Measurements from ENCODE around the gene CHKA.

DNA sequence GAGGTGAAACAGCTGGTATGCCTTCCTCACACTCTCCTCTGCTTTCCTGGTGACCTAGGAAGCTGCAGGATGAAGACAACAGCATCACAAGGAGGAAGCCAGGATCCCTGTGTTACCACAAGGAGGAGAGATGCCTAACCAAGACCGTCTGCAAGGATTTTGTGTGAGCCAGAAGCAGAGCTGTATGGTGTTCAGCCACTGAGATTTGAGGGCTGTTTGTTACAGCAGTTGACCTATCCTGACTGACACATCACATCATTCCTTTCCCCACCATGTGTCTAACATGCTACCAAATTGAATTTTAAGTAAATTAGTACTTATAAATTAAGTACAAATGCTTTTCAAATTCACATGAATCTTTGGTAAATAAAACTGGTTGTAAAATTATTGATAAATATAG is 8.9 kb upstream of the CHKA start:
- TF ChIP-seq, protein P1, sequence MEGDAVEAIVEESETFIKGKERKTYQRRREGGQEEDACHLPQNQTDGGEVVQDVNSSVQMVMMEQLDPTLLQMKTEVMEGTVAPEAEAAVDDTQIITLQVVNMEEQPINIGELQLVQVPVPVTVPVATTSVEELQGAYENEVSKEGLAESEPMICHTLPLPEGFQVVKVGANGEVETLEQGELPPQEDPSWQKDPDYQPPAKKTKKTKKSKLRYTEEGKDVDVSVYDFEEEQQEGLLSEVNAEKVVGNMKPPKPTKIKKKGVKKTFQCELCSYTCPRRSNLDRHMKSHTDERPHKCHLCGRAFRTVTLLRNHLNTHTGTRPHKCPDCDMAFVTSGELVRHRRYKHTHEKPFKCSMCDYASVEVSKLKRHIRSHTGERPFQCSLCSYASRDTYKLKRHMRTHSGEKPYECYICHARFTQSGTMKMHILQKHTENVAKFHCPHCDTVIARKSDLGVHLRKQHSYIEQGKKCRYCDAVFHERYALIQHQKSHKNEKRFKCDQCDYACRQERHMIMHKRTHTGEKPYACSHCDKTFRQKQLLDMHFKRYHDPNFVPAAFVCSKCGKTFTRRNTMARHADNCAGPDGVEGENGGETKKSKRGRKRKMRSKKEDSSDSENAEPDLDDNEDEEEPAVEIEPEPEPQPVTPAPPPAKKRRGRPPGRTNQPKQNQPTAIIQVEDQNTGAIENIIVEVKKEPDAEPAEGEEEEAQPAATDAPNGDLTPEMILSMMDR (conservative IDR thresholded peaks at IDR 0.05; ENCODE audit: low read depth in 2 of 2) = no peak
- no peak for TF ChIP-seq POLR2AphosphoS5 (IDR thresholded peaks at IDR 0.05; ENCODE audit: low read depth)
- no peak for TF ChIP-seq EZH2phosphoT487 (IDR thresholded peaks at IDR 0.05; ENCODE audit: unreplicated experiment)
- no peak for TF ChIP-seq EZH2 (IDR thresholded peaks at IDR 0.05; ENCODE audit: low read depth, unreplicated experiment)
- TF ChIP-seq, protein P2, sequence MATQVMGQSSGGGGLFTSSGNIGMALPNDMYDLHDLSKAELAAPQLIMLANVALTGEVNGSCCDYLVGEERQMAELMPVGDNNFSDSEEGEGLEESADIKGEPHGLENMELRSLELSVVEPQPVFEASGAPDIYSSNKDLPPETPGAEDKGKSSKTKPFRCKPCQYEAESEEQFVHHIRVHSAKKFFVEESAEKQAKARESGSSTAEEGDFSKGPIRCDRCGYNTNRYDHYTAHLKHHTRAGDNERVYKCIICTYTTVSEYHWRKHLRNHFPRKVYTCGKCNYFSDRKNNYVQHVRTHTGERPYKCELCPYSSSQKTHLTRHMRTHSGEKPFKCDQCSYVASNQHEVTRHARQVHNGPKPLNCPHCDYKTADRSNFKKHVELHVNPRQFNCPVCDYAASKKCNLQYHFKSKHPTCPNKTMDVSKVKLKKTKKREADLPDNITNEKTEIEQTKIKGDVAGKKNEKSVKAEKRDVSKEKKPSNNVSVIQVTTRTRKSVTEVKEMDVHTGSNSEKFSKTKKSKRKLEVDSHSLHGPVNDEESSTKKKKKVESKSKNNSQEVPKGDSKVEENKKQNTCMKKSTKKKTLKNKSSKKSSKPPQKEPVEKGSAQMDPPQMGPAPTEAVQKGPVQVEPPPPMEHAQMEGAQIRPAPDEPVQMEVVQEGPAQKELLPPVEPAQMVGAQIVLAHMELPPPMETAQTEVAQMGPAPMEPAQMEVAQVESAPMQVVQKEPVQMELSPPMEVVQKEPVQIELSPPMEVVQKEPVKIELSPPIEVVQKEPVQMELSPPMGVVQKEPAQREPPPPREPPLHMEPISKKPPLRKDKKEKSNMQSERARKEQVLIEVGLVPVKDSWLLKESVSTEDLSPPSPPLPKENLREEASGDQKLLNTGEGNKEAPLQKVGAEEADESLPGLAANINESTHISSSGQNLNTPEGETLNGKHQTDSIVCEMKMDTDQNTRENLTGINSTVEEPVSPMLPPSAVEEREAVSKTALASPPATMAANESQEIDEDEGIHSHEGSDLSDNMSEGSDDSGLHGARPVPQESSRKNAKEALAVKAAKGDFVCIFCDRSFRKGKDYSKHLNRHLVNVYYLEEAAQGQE (IDR thresholded peaks at IDR 0.05; ENCODE audit: unreplicated experiment) = no peak
- TF ChIP-seq JUNB (IDR thresholded peaks at IDR 0.05; ENCODE audit: unreplicated experiment) = no peak
